HepG2 (cell line): ENCODE results near the gene PMFBP1. TPM values are rescaled to one million over a fixed set of nuclear protein-coding genes. Genes with fewer than 3 reads are reported as not detected.

Experiments
- IRF2 ChIP-seq: IDR thresholded peaks from 2 replicates; pipeline ENCODE4 v1.6.1; 2018; ENCODE audit warnings: missing genetic modification reagents, missing compliant biosample characterization
- NCOA1 ChIP-seq: sonication (generic); formaldehyde crosslinking; IDR thresholded peaks from 2 replicates; pipeline ENCODE4 v1.9.0; 2021; ENCODE audit warnings: missing genetic modification reagents
- POGK ChIP-seq: sonication (generic); formaldehyde crosslinking; conservative IDR thresholded peaks from 2 replicates; pipeline ENCODE4 v1.8.0; 2022; ENCODE audit warnings: mild to moderate bottlenecking, moderate library complexity, missing genetic modification reagents
- SATB2 ChIP-seq: sonication (generic); formaldehyde crosslinking; IDR thresholded peaks from 2 replicates; pipeline ENCODE4 v1.5.0; 2020; ENCODE audit warnings: missing genetic modification reagents
- SSRP1 ChIP-seq: IDR thresholded peaks from 2 replicates; pipeline ENCODE4 v1.6.1; 2016; ENCODE audit warnings: control low read depth
- ZBTB3 ChIP-seq: sonication (generic); formaldehyde crosslinking; IDR thresholded peaks from 2 replicates; pipeline ENCODE4 v1.4.0; 2020; ENCODE audit warnings: low read depth, mild to moderate bottlenecking, moderate library complexity, missing genetic modification reagents, borderline replicate concordance
- ZBTB40 ChIP-seq, 2 experiments: fragments of 450-650 bp in 1 of 2; sonication (generic) in 1 of 2; formaldehyde crosslinking in 1 of 2; IDR thresholded peaks; 2 replicates each; pipeline versions ENCODE4 v1.6.1 to v1.8.0; 2016 to 2022; ENCODE audit warnings: antibody characterized with exemption in 1 of 2, mild to moderate bottlenecking in 1 of 2, missing genetic modification reagents in 1 of 2
- ZNF101 ChIP-seq: sonication (generic); formaldehyde crosslinking; IDR thresholded peaks from 2 replicates; pipeline ENCODE4 v1.4.0; 2020; ENCODE audit warnings: mild to moderate bottlenecking, low read depth, missing genetic modification reagents, borderline replicate concordance
- ZNF18 ChIP-seq: sonication (generic); formaldehyde crosslinking; IDR thresholded peaks from 2 replicates; pipeline ENCODE4 v1.8.0; 2022; ENCODE audit warnings: mild to moderate bottlenecking, missing genetic modification reagents; ENCODE audit not compliant: insufficient replicate concordance
- ZNF639 ChIP-seq: conservative IDR thresholded peaks from 2 replicates; pipeline ENCODE4 v1.6.1; 2018; ENCODE audit warnings: missing genetic modification reagents
- polyA plus RNA-seq, 8 experiments: library from polyadenylated mRNA; depleted of rRNA in 3 of 8; stranded (reverse) in 7 of 8; unstranded in 1 of 8; fragments of >200 nt; fragmentation: Illumina TruSeq in 4 of 8; extraction: Trizol in 4 of 8; gene quantifications; 2 replicates each; pipeline versions ENCODE4 v1.2.1 to v1.2.3, GENCODE V29; 2011 to 2016; ENCODE audit warnings: low read depth in 4 of 8, missing spikeins in 1 of 8, mixed read lengths in 1 of 8; ENCODE audit not compliant: insufficient read depth in 1 of 8
- total RNA-seq, 5 experiments: library from RNA; depleted of rRNA; stranded (reverse); fragments of >200 nt; fragmentation: Illumina TruSeq; extraction: Trizol; gene quantifications; 2 replicates each; pipeline ENCODE4 v1.2.3, GENCODE V29; 2016; ENCODE audit warnings: low read depth in 1 of 5
- TF ChIP-seq, protein P1 (sequence below): sonication (generic); formaldehyde crosslinking; IDR thresholded peaks from 2 replicates; pipeline ENCODE4 v1.4.0; 2020; ENCODE audit warnings: mild to moderate bottlenecking, low read depth, missing genetic modification reagents

Gene PMFBP1
- total and polyA plus RNA-seq, 2 of the 13 experiments (the other 11 are each of a cell fraction or from before 2014, with no cell fraction given), result 1.9 to 3.8 TPM

DNA sequence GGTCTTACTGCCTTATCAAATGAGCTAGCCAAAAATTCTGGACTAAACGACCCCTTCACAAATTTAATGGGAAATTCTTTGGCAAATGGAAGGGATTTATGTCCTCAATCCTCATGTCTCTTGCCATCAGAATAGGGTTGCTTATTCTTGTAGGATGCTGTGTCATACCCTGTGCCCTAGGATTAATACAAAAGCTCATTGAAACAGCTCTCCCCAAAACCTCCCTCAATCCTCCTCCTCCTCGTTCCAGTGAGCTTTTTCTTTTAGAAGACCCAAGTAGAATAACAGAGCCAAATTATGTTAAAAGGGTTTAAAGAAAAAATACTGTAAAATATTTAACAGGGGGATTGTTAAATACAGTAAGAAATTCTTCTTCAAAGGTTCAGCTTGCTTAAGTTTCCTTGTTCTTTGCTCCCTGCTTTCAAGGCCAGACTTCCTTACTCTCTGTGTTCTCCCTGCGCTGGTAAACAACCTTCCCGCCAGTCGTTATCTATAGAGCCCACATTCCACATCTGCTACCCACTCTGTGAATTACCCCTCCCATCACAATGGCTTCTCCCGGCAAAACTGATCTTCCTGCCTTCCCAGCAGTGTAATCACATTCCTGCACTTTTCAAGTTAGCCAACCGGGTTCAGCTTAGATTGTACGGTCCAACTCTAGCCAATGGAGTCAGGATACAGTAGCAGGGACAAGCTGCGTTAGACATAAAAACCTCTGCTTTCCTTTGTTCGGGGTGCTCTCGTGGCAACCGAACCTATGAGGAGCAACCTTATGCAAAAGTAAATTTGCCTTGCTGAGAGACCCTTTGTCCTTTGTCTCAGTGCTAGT, 99.2 kb downstream of the PMFBP1 start (continued):
- peak; percentile 66 for TF ChIP-seq POGK (CRISPR knock-in tag)
- no peak for TF ChIP-seq ZNF101 (CRISPR knock-in tag)
- TF ChIP-seq, protein P1, sequence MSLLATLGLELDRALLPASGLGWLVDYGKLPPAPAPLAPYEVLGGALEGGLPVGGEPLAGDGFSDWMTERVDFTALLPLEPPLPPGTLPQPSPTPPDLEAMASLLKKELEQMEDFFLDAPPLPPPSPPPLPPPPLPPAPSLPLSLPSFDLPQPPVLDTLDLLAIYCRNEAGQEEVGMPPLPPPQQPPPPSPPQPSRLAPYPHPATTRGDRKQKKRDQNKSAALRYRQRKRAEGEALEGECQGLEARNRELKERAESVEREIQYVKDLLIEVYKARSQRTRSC (CRISPR knock-in tag), result no peak
- TF ChIP-seq SATB2 (CRISPR knock-in tag), result no peak
- TF ChIP-seq ZBTB40 (IDR thresholded peaks at IDR 0.05), result no peak
- TF ChIP-seq ZBTB40 (CRISPR knock-in tag; IDR thresholded peaks at IDR 0.05), result no peak; the same call in 1 of the 2 replicates
- TF ChIP-seq ZNF18 (CRISPR knock-in tag), result no peak
- 0 out of 2 replicates have a peak, but pooled peaks have one; percentile 70 for TF ChIP-seq SSRP1 (CRISPR knock-in tag)
- TF ChIP-seq ZBTB3 (CRISPR knock-in tag), result no peak
- no peak for TF ChIP-seq NCOA1
- TF ChIP-seq IRF2 (CRISPR knock-in tag), result peak; percentile 75; the same call in 1 of the 2 replicates
- peak; percentile 62; the same call in 1 of the 2 replicates for TF ChIP-seq ZNF639 (CRISPR knock-in tag)
